Transverse colon (tissue), 4 donors: Measurements from ENCODE around the gene DIPK1A. TPM values are rescaled to one million over a fixed set of nuclear protein-coding genes. Genes with fewer than 3 reads are reported as not detected.

ENCODE experiments used
- DNase-seq: peaks from one replicate; pipeline ENCODE4 v3.0.0-alpha.2; 2019
- H3K27ac ChIP-seq, 4 donors: fragments of 200-600 bp; sonication (generic); 2 replicates each; pipeline ENCODE4 v1.5.1; 2016 to 2018; ENCODE audit warnings: inconsistent platforms in 4 of 4
- H3K27me3 ChIP-seq: fragments of 200-600 bp; sonication (generic); 2 replicates; pipeline ENCODE4 v1.5.1; 2017; ENCODE audit warnings: inconsistent platforms
- H3K36me3 ChIP-seq, 4 donors: fragments of 200-600 bp; sonication (generic); 2 replicates each; pipeline ENCODE4 v1.5.1; 2017 to 2019; ENCODE audit warnings: inconsistent platforms in 4 of 4
- H3K4me1 ChIP-seq, 4 donors: fragments of 200-600 bp; sonication (generic); 2 replicates each; pipeline ENCODE4 v1.5.1; 2017 to 2020; ENCODE audit warnings: inconsistent platforms in 4 of 4
- H3K4me3 ChIP-seq, 4 donors: fragments of 200-600 bp; sonication (generic); 1 replicate in 1 of 4; 2 replicates in 3 of 4; pipeline versions ENCODE4 v1.5.1 to v1.6.1; 2017 to 2019; ENCODE audit warnings: inconsistent platforms in 4 of 4
- H3K9me3 ChIP-seq, 2 donors: fragments of 200-600 bp; sonication (generic); 2 replicates each; pipeline ENCODE4 v1.5.1; 2017 to 2019; ENCODE audit warnings: inconsistent platforms in 2 of 2
- CTCF ChIP-seq, 5 experiments: fragments of 200-600 bp in 3 of 5; fragments of 450-650 bp in 2 of 5; sonication (generic) in 3 of 5; IDR thresholded peaks; 1 replicate in 2 of 5; 2 replicates in 3 of 5; pipeline ENCODE4 v1.5.1; 2016 to 2017; ENCODE audit warnings: antibody characterized with exemption in 5 of 5, inconsistent platforms in 3 of 5, mild to moderate bottlenecking in 2 of 5, moderate library complexity in 1 of 5
- EP300 ChIP-seq: sonication (generic); formaldehyde crosslinking; IDR thresholded peaks from one replicate; pipeline ENCODE4 v1.6.1; 2017; ENCODE audit warnings: antibody characterized with exemption, low read depth
- POLR2A ChIP-seq: fragments of 450-650 bp; IDR thresholded peaks from one replicate; pipeline ENCODE4 v1.6.1; 2016; ENCODE audit warnings: antibody characterized with exemption, mild to moderate bottlenecking, moderate library complexity
- POLR2AphosphoS5 ChIP-seq, 3 donors: sonication (generic); formaldehyde crosslinking; IDR thresholded peaks; one replicate each; pipeline ENCODE4 v1.6.1; 2016; ENCODE audit warnings: antibody characterized with exemption in 3 of 3
- WGBS, 2 donors: methylation state at CpG; one replicate each; pipeline ENCODE4 v1.1.5; 2018; ENCODE audit warnings: low coverage in 1 of 2; 5-methylcytosine and 5-hydroxymethylcytosine counted together
- in situ Hi-C, 4 donors: fragments of 200-750 bp; cut with MboI; loops; one replicate each; pipeline versions ENCODE4 v1.15.0 to v1.15.1; 2017; ENCODE audit warnings: low sequenced_read_pairs in 3 of 4, low pct_ligation_motif_present in 1 of 4, low pct_unique_long_range_greater_than_20kb in 1 of 4
- intact Hi-C: fragments of 100-400 bp; cut with DNase I; formaldehyde crosslinking; loops from one replicate; pipeline ENCODE4 v1.15.1; 2023; ENCODE audit warnings: low total_unique reads
- small RNA-seq, 4 donors: library from RNA; depleted of rRNA; stranded (forward); fragments of <200 nt; gene quantifications; one replicate each; pipeline ENCODE3, GENCODE V24; 2016
- total RNA-seq, 4 donors: library from RNA; depleted of rRNA; stranded (reverse); fragments of >200 nt; gene quantifications; one replicate each; pipeline ENCODE4 v1.1.0, GENCODE V29; 2016

DIPK1A gene
- total RNA-seq, 4 donors from 2014 or later, result 6.0 to 17.9 (median 11.2) TPM

DNA sequence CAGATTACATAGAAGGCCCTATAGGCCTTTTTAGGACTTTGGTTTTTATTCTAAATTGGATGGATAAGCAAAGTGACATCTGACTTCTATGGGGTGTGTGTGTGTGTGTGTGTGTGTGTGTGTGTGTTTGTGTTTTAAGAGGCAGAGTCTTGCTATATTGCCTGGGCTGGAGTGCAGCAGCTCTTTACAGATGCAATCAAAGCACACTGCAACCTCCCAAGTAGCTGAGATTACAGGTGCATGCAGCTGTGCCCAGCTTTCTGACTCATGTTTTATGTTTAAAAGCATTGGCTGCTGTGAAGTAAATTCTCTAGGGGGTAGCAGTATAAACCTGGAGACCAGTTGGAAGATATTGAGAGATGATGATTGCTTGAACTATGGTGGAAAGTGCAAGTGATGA is 164.0 kb downstream of the DIPK1A start:
- no peak for TF ChIP-seq POLR2AphosphoS5 (IDR thresholded peaks at IDR 0.05)
- TF ChIP-seq EP300, result no peak
- no peak for TF ChIP-seq POLR2A
- no peak for TF ChIP-seq CTCF (IDR thresholded peaks at IDR 0.05)
- intact Hi-C loops, result no loop called here
- H3K9me3 ChIP-seq, result no peaks in the 10 kb centered on the region
- in situ Hi-C loops, result no loop called here
- H3K4me3 ChIP-seq, result no peak overlapping the region
- no peaks in the 10 kb centered on the region for H3K36me3 ChIP-seq
- H3K4me1 ChIP-seq, result no peaks in the 10 kb centered on the region
- DNase-seq, result no peak
- H3K27ac ChIP-seq, result no peak overlapping the region
- no peaks in the 10 kb centered on the region for H3K27me3 ChIP-seq

- 94 to 95% methylated on average over 4 of the region's 4 CpGs for WGBS, 2 donors
- no peak overlapping the region for H3K27ac ChIP-seq
- intact Hi-C loops, result no loop called here
- H3K4me3 ChIP-seq, result no peak overlapping the region
- no peak for DNase-seq
- no peaks in the 10 kb centered on the region for H3K36me3 ChIP-seq
- no peaks in the 10 kb centered on the region for H3K9me3 ChIP-seq
- no peak for TF ChIP-seq CTCF (IDR thresholded peaks at IDR 0.05)
- TF ChIP-seq EP300, result no peak
- no peak for TF ChIP-seq POLR2AphosphoS5 (IDR thresholded peaks at IDR 0.05)
- TF ChIP-seq POLR2A, result no peak
- in situ Hi-C loops, result no loop called here
- peaks cover 0 to 4% (median 0%) of the 10 kb centered on the region in 4 donors for H3K4me1 ChIP-seq
- no peaks in the 10 kb centered on the region for H3K27me3 ChIP-seq
Observed at GRCh38 chr1:92795166-92795565, 166.1 kb downstream of the DIPK1A start.

DNA sequence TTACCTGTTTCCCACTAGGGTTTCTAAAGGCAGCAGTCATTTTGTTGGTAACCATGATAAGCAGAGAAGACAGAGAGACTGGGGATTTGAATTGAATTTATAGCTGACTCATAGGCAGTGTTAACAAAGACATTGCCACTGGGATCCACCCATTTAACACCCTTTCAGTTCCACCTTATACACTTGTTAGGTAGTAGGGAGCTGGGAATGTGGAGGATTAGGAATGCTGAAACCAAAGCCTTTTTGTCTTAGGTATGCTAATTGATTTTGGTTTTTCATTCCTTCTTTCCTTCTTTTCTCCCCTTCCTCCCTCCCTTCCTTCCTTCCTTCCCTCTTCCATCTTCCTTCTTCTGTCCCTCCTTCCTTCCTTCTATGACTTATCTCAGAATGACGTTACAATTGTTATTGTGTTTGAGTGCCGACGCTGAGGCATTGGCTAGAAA is 168.9 kb downstream of the DIPK1A start:
- in situ Hi-C loops (no loop called here), intact Hi-C loops (no loop called here)
- Histone ChIP-seq H3K36me3 (no peaks in the 10 kb centered on the region), H3K9me3 (no peaks in the 10 kb centered on the region), H3K4me3 (no peak overlapping the region), H3K27ac (no peak overlapping the region), H3K4me1 (peaks cover 0 to 4% (median 0%) of the 10 kb centered on the region in 4 donors), H3K27me3 (no peaks in the 10 kb centered on the region)
- DNase-seq, result no peak
- WGBS, 2 donors, result 40 to 65% methylated on average over 3 of the region's 3 CpGs
- no peak for TF ChIP-seq EP300
- no peak for TF ChIP-seq POLR2AphosphoS5 (IDR thresholded peaks at IDR 0.05)
- no peak for TF ChIP-seq POLR2A
- no peak for TF ChIP-seq CTCF (IDR thresholded peaks at IDR 0.05)

Small RNAs within 50 kb of the gene (small RNA-seq; reads per million reads assigned to genes)
- gene RF00432 (0 reads per million in 4 donors), gene RN7SL692P (0 reads per million in 4 donors), gene RNU6-210P (0 reads per million in 4 donors), gene RNU6-970P (0 reads per million in 4 donors), gene SNORA66 (14.6 to 21.5 (median 19.0) reads per million in 4 donors), gene SNORD21 (0 reads per million in 4 donors)

Other genes with a start within 250 kb of the DIPK1A start
- gene EVI5, start 176.4 kb downstream of the DIPK1A start, total RNA-seq, result 10 to 100 TPM; 10.5 to 57.6 (median 15.3) TPM
- gene RPL5, start 129.4 kb downstream of the DIPK1A start, total RNA-seq, result 1,000 to 10,000 TPM in 3 of 4 donors, 100 to 1,000 TPM in 1; 360 to 1,369 (median 1,157) TPM
- 10 to 100 TPM in 3 of 4 donors, 1 to 10 TPM in 1; 9.0 to 33.3 (median 22.4) TPM for gene MTF2, start 117.8 kb upstream of the DIPK1A start, total RNA-seq
- 10 to 100 TPM; 15.0 to 97.3 (median 43.3) TPM for gene TMED5, start 219.0 kb upstream of the DIPK1A start, total RNA-seq
- 1 to 10 TPM; 1.5 to 5.1 (median 2.8) TPM for gene CCDC18, start 219.3 kb upstream of the DIPK1A start, total RNA-seq